VCaP (cell line): ENCODE measurements around the gene PRIMPOL.

Experiments
- H3K27ac ChIP-seq: fragments of 450-650 bp; 2 replicates; pipeline ENCODE4 v1.5.1; 2017
- TF ChIP-seq, protein P1 (sequence below): fragments of 450-650 bp; conservative IDR thresholded peaks from 2 replicates; pipeline ENCODE4 v1.5.1; 2017; ENCODE audit warnings: mild to moderate bottlenecking, moderate library complexity

PRIMPOL gene

DNA sequence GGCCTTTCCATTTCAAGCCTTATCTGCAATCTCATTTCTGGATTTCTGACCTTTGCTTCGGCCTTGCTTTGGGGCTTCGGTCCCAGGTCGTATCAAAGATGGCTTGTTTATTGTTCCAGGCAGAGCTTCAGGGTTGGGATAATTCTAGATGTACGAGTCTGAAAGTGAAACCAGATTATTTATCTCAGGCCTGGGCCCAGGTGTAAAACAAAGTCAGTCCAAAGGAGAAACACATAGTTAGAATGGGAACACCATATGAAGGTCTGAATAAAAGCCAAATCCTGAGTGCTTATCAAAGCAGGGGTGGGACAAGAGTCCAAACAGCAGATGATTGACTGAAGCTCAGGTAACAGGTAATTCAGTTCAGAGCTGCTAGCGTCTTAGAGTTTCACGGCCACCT, 17.1 kb downstream of the PRIMPOL start:
- no peak overlapping the region for H3K27ac ChIP-seq
- TF ChIP-seq, protein P1, sequence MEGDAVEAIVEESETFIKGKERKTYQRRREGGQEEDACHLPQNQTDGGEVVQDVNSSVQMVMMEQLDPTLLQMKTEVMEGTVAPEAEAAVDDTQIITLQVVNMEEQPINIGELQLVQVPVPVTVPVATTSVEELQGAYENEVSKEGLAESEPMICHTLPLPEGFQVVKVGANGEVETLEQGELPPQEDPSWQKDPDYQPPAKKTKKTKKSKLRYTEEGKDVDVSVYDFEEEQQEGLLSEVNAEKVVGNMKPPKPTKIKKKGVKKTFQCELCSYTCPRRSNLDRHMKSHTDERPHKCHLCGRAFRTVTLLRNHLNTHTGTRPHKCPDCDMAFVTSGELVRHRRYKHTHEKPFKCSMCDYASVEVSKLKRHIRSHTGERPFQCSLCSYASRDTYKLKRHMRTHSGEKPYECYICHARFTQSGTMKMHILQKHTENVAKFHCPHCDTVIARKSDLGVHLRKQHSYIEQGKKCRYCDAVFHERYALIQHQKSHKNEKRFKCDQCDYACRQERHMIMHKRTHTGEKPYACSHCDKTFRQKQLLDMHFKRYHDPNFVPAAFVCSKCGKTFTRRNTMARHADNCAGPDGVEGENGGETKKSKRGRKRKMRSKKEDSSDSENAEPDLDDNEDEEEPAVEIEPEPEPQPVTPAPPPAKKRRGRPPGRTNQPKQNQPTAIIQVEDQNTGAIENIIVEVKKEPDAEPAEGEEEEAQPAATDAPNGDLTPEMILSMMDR = no peak

DNA sequence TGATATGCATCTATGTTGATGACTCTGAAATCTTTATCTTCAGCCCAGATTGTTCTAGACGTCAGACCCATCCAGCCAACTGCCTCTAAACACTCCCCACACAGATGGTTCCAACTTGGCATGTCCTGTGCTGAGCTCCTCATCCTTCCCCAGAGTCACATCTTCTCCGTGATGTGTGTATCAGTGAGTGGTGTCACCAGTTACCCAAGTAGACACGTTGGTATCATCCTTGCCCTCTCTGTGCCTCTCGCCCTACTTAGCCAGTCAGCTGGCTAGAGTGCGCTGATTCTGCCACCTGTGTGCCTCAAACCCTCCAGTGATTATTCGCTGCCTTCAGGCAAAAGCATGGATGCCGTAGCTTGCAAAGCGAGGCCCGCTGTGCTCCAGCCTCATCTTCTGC, 18.6 kb downstream of the PRIMPOL start:
- H3K27ac ChIP-seq = no peak overlapping the region
- TF ChIP-seq, protein P1 = no peak

DNA sequence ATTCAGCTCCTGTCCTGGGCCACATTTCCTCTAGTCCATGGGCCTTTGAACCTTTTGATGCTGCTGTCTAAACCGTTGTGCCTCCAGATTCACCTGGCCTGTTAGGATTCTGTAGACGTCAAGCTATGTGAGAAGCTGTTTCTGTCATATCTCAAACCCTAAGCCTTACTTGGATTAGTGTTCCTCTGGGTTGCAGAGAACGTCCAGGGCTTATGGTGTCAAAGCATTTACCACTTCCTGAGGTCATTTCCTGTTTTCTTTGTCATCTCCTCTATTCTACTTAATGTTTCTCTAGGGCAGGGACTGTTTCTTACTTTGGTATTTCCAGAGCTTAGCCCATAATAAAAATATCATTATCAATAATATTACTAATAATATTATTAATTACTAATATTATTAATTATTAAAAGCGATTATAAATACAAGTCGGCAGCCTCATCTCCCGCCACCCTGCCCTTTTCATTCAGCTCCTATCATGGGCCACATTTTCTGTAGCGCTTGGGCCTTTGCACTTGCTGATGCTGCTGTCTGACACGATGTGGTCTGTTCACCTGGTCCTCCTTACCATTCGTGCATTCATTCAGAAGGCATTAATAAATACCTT, 19.1 kb downstream of the PRIMPOL start:
- TF ChIP-seq, protein P1 = no peak
- H3K27ac ChIP-seq = no peak overlapping the region

DNA sequence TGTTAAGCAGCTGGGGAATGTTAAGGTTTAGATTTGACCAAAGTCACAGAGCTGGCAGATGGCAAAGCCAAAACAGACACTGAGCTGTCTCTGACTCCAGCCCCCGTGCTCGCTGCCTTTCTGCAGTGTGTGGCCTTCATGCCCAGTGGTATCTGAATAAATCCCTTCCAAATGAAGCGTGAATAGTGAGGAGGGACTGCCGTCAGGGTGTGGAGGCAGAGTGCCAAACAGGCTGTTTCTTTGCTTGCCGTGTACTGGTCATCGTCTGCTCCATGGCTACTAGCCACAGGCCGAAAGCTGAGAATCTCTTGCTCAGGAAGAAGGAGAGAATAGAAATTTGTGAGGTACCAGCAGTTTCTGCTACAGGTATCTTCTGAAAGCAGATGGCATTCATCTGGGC, 19.7 kb downstream of the PRIMPOL start:
- H3K27ac ChIP-seq = no peak overlapping the region

DNA sequence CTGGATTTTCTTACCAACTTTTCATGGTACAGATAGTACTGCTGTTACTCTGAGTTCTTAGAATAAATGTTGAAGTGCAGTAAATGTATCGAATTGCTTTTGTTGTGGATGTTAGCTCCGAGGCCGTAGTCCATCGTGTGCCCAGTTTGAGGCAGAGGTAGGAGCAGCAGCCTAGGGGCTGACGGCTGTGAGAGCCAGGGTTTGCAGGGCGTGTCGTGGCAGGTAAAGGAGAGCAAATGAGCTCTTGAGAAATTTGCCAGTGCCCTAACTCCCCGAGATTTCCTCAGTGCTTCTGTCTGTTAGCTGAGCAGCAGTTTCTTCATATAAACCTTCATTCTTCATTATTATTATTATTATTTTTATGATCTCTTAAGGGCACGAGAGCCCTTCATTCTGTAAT, 21.6 kb downstream of the PRIMPOL start:
- TF ChIP-seq, protein P1 = no peak

More for the DNA sequence above, 19.7 kb downstream of the PRIMPOL start:
- TF ChIP-seq, protein P1 = no peak

DNA sequence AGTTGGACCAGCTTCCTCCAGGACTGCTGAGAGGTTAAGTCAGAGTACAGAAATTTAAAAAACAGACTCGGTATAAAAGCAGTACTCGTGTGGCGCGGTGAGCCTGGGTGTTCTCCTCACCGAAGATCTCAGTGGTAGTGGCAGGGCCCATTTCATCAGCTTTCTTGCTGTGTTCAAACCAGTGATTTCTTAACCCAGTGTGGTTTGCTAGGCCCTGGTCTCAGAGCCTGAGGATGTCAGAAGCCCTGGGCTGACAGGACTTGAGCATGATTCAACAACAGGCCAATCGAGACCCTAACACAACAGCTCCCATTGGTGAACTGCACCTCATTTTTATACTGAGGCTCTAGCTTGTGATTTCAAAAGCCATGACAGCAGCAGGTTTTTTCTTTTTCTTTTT, 23.2 kb downstream of the PRIMPOL start:
- H3K27ac ChIP-seq = no peak overlapping the region
- TF ChIP-seq, protein P1 = no peak

More for the DNA sequence above, 21.6 kb downstream of the PRIMPOL start:
- no peak overlapping the region for H3K27ac ChIP-seq

DNA sequence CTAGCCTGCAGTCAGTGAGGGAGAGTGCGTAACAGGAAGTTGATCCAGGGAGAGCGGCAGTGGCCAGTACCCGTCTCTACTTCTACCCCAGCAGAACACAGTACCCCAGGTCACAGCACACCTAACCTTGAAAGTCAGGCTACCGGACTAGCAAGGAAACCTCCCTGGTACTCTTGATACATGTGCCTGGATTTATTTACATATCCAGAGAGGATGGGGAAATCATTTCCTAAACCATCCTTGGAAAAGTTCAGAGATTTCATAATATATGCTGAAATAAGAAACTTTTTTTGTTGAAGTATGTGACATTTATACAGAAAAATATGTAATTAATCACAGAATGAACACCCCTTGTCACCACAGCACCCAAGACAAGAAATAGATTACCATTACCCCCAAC, 24.5 kb downstream of the PRIMPOL start:
- TF ChIP-seq, protein P1 = no peak
- H3K27ac ChIP-seq = no peak overlapping the region
